ENCODE results near the gene ZFP69B. TPM values are rescaled to one million over a fixed set of nuclear protein-coding genes. Genes with fewer than 3 reads are reported as not detected.

The ZFP69B gene
- total and polyA plus RNA-seq, 2 of the 8 experiments (the other 6 are each of a cell fraction or from before 2014, with no cell fraction given), result 1.7 to 8.2 TPM

Other genes starting within 250 kb of the ZFP69B start
- gene TMCO2, start 202.5 kb upstream of the ZFP69B start, total RNA-seq (2021; fragmentation: NEBNext Ultra II Directional; extraction: Animal tissue kit (Norgen Biotek cat#: 25700)), result not detected in 2 replicates
- not detected in 2 replicates for gene TMCO2, start 202.5 kb upstream of the ZFP69B start, polyA plus RNA-seq (2011; rRNA removed)
- 41.5 and 42.9 TPM in 2 replicates for gene ZMPSTE24, start 192.2 kb upstream of the ZFP69B start, total RNA-seq (2021; fragmentation: NEBNext Ultra II Directional; extraction: Animal tissue kit (Norgen Biotek cat#: 25700))
- 7.9 and 12.7 TPM in 2 replicates for gene ZMPSTE24, start 192.2 kb upstream of the ZFP69B start, polyA plus RNA-seq (2011; rRNA removed)
- 2.7 and 3.2 TPM in 2 replicates for gene COL9A2, start 133.2 kb upstream of the ZFP69B start, total RNA-seq (2021; fragmentation: NEBNext Ultra II Directional; extraction: Animal tissue kit (Norgen Biotek cat#: 25700))
- 3.3 and 3.7 TPM in 2 replicates for gene COL9A2, start 133.2 kb upstream of the ZFP69B start, polyA plus RNA-seq (2011; rRNA removed)
- gene SMAP2, start 76.7 kb upstream of the ZFP69B start, total RNA-seq (2021; fragmentation: NEBNext Ultra II Directional; extraction: Animal tissue kit (Norgen Biotek cat#: 25700)), result 5.0 and 5.5 TPM in 2 replicates
- gene SMAP2, start 76.7 kb upstream of the ZFP69B start, polyA plus RNA-seq (2011; rRNA removed), result 3.9 and 4.3 TPM in 2 replicates
- gene ZFP69, start 26.8 kb downstream of the ZFP69B start, total RNA-seq (2021; fragmentation: NEBNext Ultra II Directional; extraction: Animal tissue kit (Norgen Biotek cat#: 25700)), result 4.3 TPM in 2 replicates
- 0.83 and 1.0 TPM in 2 replicates for gene ZFP69, start 26.8 kb downstream of the ZFP69B start, polyA plus RNA-seq (2011; rRNA removed)
- 7.7 and 8.5 TPM in 2 replicates for gene EXO5, start 58.3 kb downstream of the ZFP69B start, total RNA-seq (2021; fragmentation: NEBNext Ultra II Directional; extraction: Animal tissue kit (Norgen Biotek cat#: 25700))
- gene EXO5, start 58.3 kb downstream of the ZFP69B start, polyA plus RNA-seq (2011; rRNA removed), result 3.1 and 4.4 TPM in 2 replicates
- 7.3 and 9.3 TPM in 2 replicates for gene ZNF684, start 81.2 kb downstream of the ZFP69B start, total RNA-seq (2021; fragmentation: NEBNext Ultra II Directional; extraction: Animal tissue kit (Norgen Biotek cat#: 25700))
- gene ZNF684, start 81.2 kb downstream of the ZFP69B start, polyA plus RNA-seq (2011; rRNA removed), result 2.4 and 2.6 TPM in 2 replicates
- 20.6 and 21.0 TPM in 2 replicates for gene RIMS3, start 215.2 kb downstream of the ZFP69B start, total RNA-seq (2021; fragmentation: NEBNext Ultra II Directional; extraction: Animal tissue kit (Norgen Biotek cat#: 25700))
- 13.3 and 20.6 TPM in 2 replicates for gene RIMS3, start 215.2 kb downstream of the ZFP69B start, polyA plus RNA-seq (2011; rRNA removed)
- 51.1 and 54.1 TPM in 2 replicates for gene NFYC, start 241.2 kb downstream of the ZFP69B start, total RNA-seq (2021; fragmentation: NEBNext Ultra II Directional; extraction: Animal tissue kit (Norgen Biotek cat#: 25700))
- gene NFYC, start 241.2 kb downstream of the ZFP69B start, polyA plus RNA-seq (2011; rRNA removed), result 107 and 124 TPM in 2 replicates